HL-60 (cell line): ENCODE measurements around the gene BPIFB3.

Source experiments
- GABPA ChIP-seq: IDR thresholded peaks from 2 replicates; pipeline ENCODE4 v1.6.1; 2012; ENCODE audit warnings: low read depth
- POLR2AphosphoS5 ChIP-seq: IDR thresholded peaks from 2 replicates; pipeline ENCODE4 v1.6.1; 2012; ENCODE audit warnings: low read depth
- SPI1 ChIP-seq: IDR thresholded peaks from 2 replicates; pipeline ENCODE4 v1.6.1; 2012; ENCODE audit warnings: low read depth, mild to moderate bottlenecking, borderline replicate concordance
- TF ChIP-seq, protein P1 (sequence below): IDR thresholded peaks from one replicate; pipeline ENCODE4 v1.5.1; 2011; ENCODE audit warnings: low read length, control low read depth, inconsistent platforms; ENCODE audit not compliant: insufficient read depth
- TF ChIP-seq, protein P2 (sequence below): IDR thresholded peaks from 2 replicates; pipeline ENCODE4 v1.6.1; 2012; ENCODE audit warnings: low read depth; ENCODE audit not compliant: insufficient replicate concordance

DNA sequence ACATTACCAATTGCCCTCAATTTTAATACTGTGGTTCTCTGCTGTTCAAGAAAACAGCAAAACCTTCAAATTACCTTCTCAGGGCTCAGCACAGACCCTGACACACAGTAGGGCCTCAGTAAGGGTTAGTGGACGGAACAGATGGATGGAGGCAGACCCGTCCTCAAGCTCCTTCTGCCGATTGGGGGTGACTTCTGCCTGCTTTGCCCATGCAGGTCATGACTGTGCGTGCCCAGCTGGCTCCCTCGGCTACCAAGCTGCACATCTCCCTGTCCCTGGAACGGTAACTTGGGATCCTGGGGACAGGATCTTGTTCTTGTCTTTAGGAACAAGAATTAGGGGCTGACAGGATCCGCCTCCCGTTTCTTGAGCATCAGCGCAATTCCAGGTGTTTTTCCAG is 16.0 kb downstream of the BPIFB3 start:
- no peak for TF ChIP-seq SPI1
- TF ChIP-seq POLR2AphosphoS5, result no peak
- TF ChIP-seq, protein P1, sequence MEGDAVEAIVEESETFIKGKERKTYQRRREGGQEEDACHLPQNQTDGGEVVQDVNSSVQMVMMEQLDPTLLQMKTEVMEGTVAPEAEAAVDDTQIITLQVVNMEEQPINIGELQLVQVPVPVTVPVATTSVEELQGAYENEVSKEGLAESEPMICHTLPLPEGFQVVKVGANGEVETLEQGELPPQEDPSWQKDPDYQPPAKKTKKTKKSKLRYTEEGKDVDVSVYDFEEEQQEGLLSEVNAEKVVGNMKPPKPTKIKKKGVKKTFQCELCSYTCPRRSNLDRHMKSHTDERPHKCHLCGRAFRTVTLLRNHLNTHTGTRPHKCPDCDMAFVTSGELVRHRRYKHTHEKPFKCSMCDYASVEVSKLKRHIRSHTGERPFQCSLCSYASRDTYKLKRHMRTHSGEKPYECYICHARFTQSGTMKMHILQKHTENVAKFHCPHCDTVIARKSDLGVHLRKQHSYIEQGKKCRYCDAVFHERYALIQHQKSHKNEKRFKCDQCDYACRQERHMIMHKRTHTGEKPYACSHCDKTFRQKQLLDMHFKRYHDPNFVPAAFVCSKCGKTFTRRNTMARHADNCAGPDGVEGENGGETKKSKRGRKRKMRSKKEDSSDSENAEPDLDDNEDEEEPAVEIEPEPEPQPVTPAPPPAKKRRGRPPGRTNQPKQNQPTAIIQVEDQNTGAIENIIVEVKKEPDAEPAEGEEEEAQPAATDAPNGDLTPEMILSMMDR, result no peak
- TF ChIP-seq, protein P2, sequence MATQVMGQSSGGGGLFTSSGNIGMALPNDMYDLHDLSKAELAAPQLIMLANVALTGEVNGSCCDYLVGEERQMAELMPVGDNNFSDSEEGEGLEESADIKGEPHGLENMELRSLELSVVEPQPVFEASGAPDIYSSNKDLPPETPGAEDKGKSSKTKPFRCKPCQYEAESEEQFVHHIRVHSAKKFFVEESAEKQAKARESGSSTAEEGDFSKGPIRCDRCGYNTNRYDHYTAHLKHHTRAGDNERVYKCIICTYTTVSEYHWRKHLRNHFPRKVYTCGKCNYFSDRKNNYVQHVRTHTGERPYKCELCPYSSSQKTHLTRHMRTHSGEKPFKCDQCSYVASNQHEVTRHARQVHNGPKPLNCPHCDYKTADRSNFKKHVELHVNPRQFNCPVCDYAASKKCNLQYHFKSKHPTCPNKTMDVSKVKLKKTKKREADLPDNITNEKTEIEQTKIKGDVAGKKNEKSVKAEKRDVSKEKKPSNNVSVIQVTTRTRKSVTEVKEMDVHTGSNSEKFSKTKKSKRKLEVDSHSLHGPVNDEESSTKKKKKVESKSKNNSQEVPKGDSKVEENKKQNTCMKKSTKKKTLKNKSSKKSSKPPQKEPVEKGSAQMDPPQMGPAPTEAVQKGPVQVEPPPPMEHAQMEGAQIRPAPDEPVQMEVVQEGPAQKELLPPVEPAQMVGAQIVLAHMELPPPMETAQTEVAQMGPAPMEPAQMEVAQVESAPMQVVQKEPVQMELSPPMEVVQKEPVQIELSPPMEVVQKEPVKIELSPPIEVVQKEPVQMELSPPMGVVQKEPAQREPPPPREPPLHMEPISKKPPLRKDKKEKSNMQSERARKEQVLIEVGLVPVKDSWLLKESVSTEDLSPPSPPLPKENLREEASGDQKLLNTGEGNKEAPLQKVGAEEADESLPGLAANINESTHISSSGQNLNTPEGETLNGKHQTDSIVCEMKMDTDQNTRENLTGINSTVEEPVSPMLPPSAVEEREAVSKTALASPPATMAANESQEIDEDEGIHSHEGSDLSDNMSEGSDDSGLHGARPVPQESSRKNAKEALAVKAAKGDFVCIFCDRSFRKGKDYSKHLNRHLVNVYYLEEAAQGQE, result no peak
- TF ChIP-seq GABPA, result no peak
